C4-2B (cell line): ENCODE results near the gene MTUS2.

ENCODE experiments used
- H3K27ac ChIP-seq: fragments of 450-650 bp; 2 replicates; pipeline ENCODE4 v1.5.1; 2017
- CTCF ChIP-seq: fragments of 450-650 bp; conservative IDR thresholded peaks from 2 replicates; pipeline ENCODE4 v1.5.1; 2017; ENCODE audit warnings: mild to moderate bottlenecking
- ZFX ChIP-seq: fragments of 450-650 bp; IDR thresholded peaks from 2 replicates; pipeline ENCODE4 v1.6.1; 2017

The MTUS2 gene

GRCh38 chr13:29159871-29160270 is 339.7 kb downstream of the MTUS2 start:
- TF ChIP-seq CTCF = no peak
- no peak for TF ChIP-seq ZFX
- H3K27ac ChIP-seq = no peak overlapping the region

- TF ChIP-seq CTCF (no peak), ZFX (no peak)
Observed at GRCh38 chr13:29160862-29161261, 340.7 kb downstream of the MTUS2 start.

GRCh38 chr13:29161676-29162075 is 341.5 kb downstream of the MTUS2 start:
- no peak overlapping the region for H3K27ac ChIP-seq
- TF ChIP-seq CTCF (no peak), ZFX (no peak)

More at GRCh38 chr13:29160862-29161261, 340.7 kb downstream of the MTUS2 start:
- no peak overlapping the region for H3K27ac ChIP-seq

GRCh38 chr13:29162638-29163235 is 342.6 kb downstream of the MTUS2 start:
- no peak overlapping the region for H3K27ac ChIP-seq
- no peak for TF ChIP-seq ZFX
- TF ChIP-seq CTCF = no peak

- no peak overlapping the region for H3K27ac ChIP-seq
- TF ChIP-seq CTCF (no peak), ZFX (no peak)
Observed at GRCh38 chr13:29164116-29164515, 344.0 kb downstream of the MTUS2 start.

- no peak overlapping the region for H3K27ac ChIP-seq
- TF ChIP-seq ZFX = no peak
- TF ChIP-seq CTCF = no peak
Observed at GRCh38 chr13:29165216-29165615, 345.1 kb downstream of the MTUS2 start.

- TF ChIP-seq CTCF (no peak), ZFX (no peak)
- no peak overlapping the region for H3K27ac ChIP-seq
Observed at GRCh38 chr13:29165840-29166239, 345.7 kb downstream of the MTUS2 start.
